GM12878 (cell line): ENCODE measurements around the gene MOV10L1. TPM values are rescaled to one million over a fixed set of nuclear protein-coding genes. Genes with fewer than 3 reads are reported as not detected.

Experiments
- ATAC-seq: fragments of 200-7000 bp; cut with Tn5 transposase; 3 replicates; pipeline ENCODE4 v1.9.1; 2020; ENCODE audit warnings: mild to moderate bottlenecking, moderate library complexity
- BruUV-seq: library from RNA; stranded (reverse); fragments of 400-500 nt; replicated peaks from 2 replicates; lab custom pipeline; 2021; lab: Mats Ljungman, UMichigan
- CTCF ChIA-PET: fragments of 300-600 bp; sonication (Branson Sonifier 250); formaldehyde crosslinking; extraction: SDS; loops from one replicate; lab custom pipeline; 2021; ENCODE audit warnings: inconsistent platforms; lab: Yijun Ruan, JAX
- POLR2A ChIA-PET: fragments of 350-600 bp; formaldehyde crosslinking; extraction: SDS; loops from one replicate; lab custom pipeline; 2021; ENCODE audit warnings: inconsistent platforms; lab: Charles Lee
- RAD21 ChIA-PET: fragments of 300-600 bp; sonication (Branson Sonifier 250); formaldehyde crosslinking; loops from one replicate; lab custom pipeline; 2023; ENCODE audit warnings: antibody characterized with exemption; ENCODE audit not compliant: unreplicated experiment; lab: Charles Lee
- SMC1A ChIA-PET: fragments of 300-600 bp; sonication (Branson Sonifier 250); formaldehyde crosslinking; loops from one replicate; lab custom pipeline; 2023; ENCODE audit not compliant: unreplicated experiment, uncharacterized antibody; lab: Charles Lee
- DNase-seq: peaks from one replicate; pipeline ENCODE4 v3.0.0-alpha.2; 2011; ENCODE audit warnings: low read depth, low spot score
- FAIRE-seq: peaks from 3 replicates; lab custom pipeline; 2011; peaks lifted over from hg19 to GRCh38; lab: Jason Lieb, UNC
- H2AFZ ChIP-seq: 2 replicates; pipeline ENCODE4 v1.6.0; 2011; ENCODE audit warnings: low read depth, low read length, control low read depth; ENCODE audit not compliant: control insufficient read depth
- H3K27ac ChIP-seq: 2 replicates; pipeline ENCODE4 v1.5.1; 2011; ENCODE audit warnings: control low read depth; ENCODE audit not compliant: control insufficient read depth, insufficient read depth
- H3K27me3 ChIP-seq, 2 experiments: replicated peaks in 1 of 2; 2 replicates each; pipeline versions ENCODE4 v1.6.0 to v1.6.1; 2011; ENCODE audit warnings: low read length in 1 of 2; ENCODE audit not compliant: control insufficient read depth in 2 of 2, insufficient read depth in 2 of 2
- H3K36me3 ChIP-seq, 2 experiments: 2 replicates each; pipeline ENCODE4 v1.5.1; 2011; ENCODE audit warnings: low read length in 1 of 2; ENCODE audit not compliant: control insufficient read depth in 2 of 2, insufficient read depth in 2 of 2
- H3K4me1 ChIP-seq: 2 replicates; pipeline ENCODE4 v1.6.1; 2011; ENCODE audit warnings: mild to moderate bottlenecking, low read length, moderate library complexity, mixed read lengths; ENCODE audit not compliant: control insufficient read depth, insufficient read depth
- H3K4me2 ChIP-seq: 2 replicates; pipeline ENCODE4 v1.6.0; 2011; ENCODE audit warnings: control low read depth; ENCODE audit not compliant: control insufficient read depth, insufficient read depth
- H3K4me3 ChIP-seq: fragments of 200-600 bp; sonication (generic); 2 replicates; pipeline ENCODE4 v1.5.1; 2016
- H3K79me2 ChIP-seq: 2 replicates; pipeline ENCODE4 v1.6.0; 2011; ENCODE audit warnings: low read length; ENCODE audit not compliant: control insufficient read depth, insufficient read depth
- H3K9ac ChIP-seq: 2 replicates; pipeline ENCODE4 v1.8.0; 2011; ENCODE audit warnings: low read length, control low read depth, mixed read lengths; ENCODE audit not compliant: control insufficient read depth, insufficient read depth
- H3K9me3 ChIP-seq: replicated peaks from 3 replicates; pipeline ENCODE4 v1.5.1; 2011; ENCODE audit warnings: mild to moderate bottlenecking, low read length; ENCODE audit not compliant: control insufficient read depth, insufficient read depth
- H4K20me1 ChIP-seq: 2 replicates; pipeline ENCODE4 v1.6.0; 2011; ENCODE audit not compliant: control insufficient read depth, insufficient read depth
- EGR1 ChIP-seq, 2 experiments: IDR thresholded peaks; 1 replicate in 1 of 2; 2 replicates in 1 of 2; pipeline ENCODE4 v1.6.1; 2011 to 2012; ENCODE audit warnings: low read depth in 2 of 2, low read length in 2 of 2, borderline replicate concordance in 1 of 2, mild to moderate bottlenecking in 1 of 2, moderate library complexity in 1 of 2
- MLLT1 ChIP-seq: fragments of 450-650 bp; IDR thresholded peaks from 2 replicates; pipeline ENCODE4 v1.6.1; 2016; ENCODE audit warnings: mild to moderate bottlenecking
- MXI1 ChIP-seq: fragments of 150-350 bp; IDR thresholded peaks from 2 replicates; pipeline ENCODE4 v1.6.1; 2011; ENCODE audit warnings: low read depth, mild to moderate bottlenecking, inconsistent platforms, low read length, improper control_type of control experiment
- NR2C2 ChIP-seq: IDR thresholded peaks from 2 replicates; pipeline ENCODE4 v1.6.1; 2011; ENCODE audit warnings: borderline replicate concordance, low read depth; ENCODE audit not compliant: control insufficient read depth, insufficient read length
- NRF1 ChIP-seq: conservative IDR thresholded peaks from 2 replicates; pipeline ENCODE4 v1.6.1; 2011; ENCODE audit warnings: mild to moderate bottlenecking, low read depth, low read length, improper control_type of control experiment
- SP1 ChIP-seq: IDR thresholded peaks from one replicate; pipeline ENCODE4 v1.6.1; 2011; ENCODE audit warnings: low read depth, low read length
- SUPT20H ChIP-seq: IDR thresholded peaks from 2 replicates; pipeline ENCODE4 v1.6.1; 2011; ENCODE audit warnings: low read depth, mild to moderate bottlenecking, low read length, moderate library complexity, borderline replicate concordance; ENCODE audit not compliant: control insufficient read depth
- TAF1 ChIP-seq: IDR thresholded peaks from 2 replicates; pipeline ENCODE4 v1.6.1; 2011; ENCODE audit warnings: mild to moderate bottlenecking, low read depth, low read length, borderline replicate concordance
- TCF3 ChIP-seq: IDR thresholded peaks from 2 replicates; pipeline ENCODE4 v1.6.1; 2012; ENCODE audit warnings: low read depth, mild to moderate bottlenecking, low read length, borderline replicate concordance; ENCODE audit not compliant: insufficient read depth
- ZBTB40 ChIP-seq: fragments of 450-650 bp; IDR thresholded peaks from 2 replicates; pipeline ENCODE4 v1.6.1; 2016; ENCODE audit warnings: mild to moderate bottlenecking, moderate library complexity, borderline replicate concordance
- ZNF592 ChIP-seq: fragments of 450-650 bp; IDR thresholded peaks from 2 replicates; pipeline ENCODE4 v1.6.1; 2017; ENCODE audit warnings: mild to moderate bottlenecking, moderate library complexity
- WGBS: methylation state at CpG from one replicate; pipeline ENCODE4 v1.1.6; 2016; ENCODE audit warnings: low lambda C conversion rate; ENCODE audit not compliant: insufficient replicate concordance, insufficient coverage; ENCODE audit errors: missing lambda C conversion rate; 5-methylcytosine and 5-hydroxymethylcytosine counted together
- in situ Hi-C: fragments of 300-500 bp; cut with MboI; formaldehyde crosslinking; loops from 9 replicates; pipeline ENCODE4 v1.14.3; 2018; ENCODE audit warnings: mixed read lengths
- intact Hi-C: fragments of 100-400 bp; cut with micrococcal nuclease; formaldehyde crosslinking; loops from one replicate; pipeline ENCODE4 v1.14.2; 2022; ENCODE audit not compliant: unreplicated experiment
- polyA plus RNA-seq, 11 experiments: library from polyadenylated mRNA; depleted of rRNA in 4 of 11; unstranded in 6 of 11; stranded (reverse) in 5 of 11; fragments of >200 nt; fragmentation: Nextera tagmentation in 4 of 11; fragmentation: Illumina TruSeq in 1 of 11; extraction: Ambion mirVana in 4 of 11; extraction: Trizol in 1 of 11; gene quantifications; 1 replicate in 1 of 11; 2 replicates in 10 of 11; pipeline versions ENCODE4 v1.2.1 to v1.2.3, GENCODE V29; 2011 to 2016; ENCODE audit warnings: inconsistent platforms in 2 of 11, missing spikeins in 2 of 11, low read depth in 1 of 11
- total RNA-seq, 4 experiments: library from RNA; depleted of rRNA in 3 of 4; stranded (reverse); fragments of >200 nt in 3 of 4; fragmentation: Illumina TruSeq in 1 of 4; extraction: Trizol in 1 of 4; gene quantifications; 2 replicates each; pipeline versions ENCODE4 v1.2.1 to v1.2.3, GENCODE V29; 2013 to 2021

Gene MOV10L1
- total and polyA plus RNA-seq, 10 of the 15 experiments (the other 5 are each of a cell fraction or from before 2014, with no cell fraction given) = 0.22 TPM; not detected in 9

GRCh38 chr22:50091092-50091768 lies 1.4 kb downstream of the MOV10L1 start (continued):
- TF ChIP-seq MXI1 (no peak), TAF1 (no peak), TCF3 (no peak), EGR1 (IDR thresholded peaks at IDR 0.05; ENCODE audit: borderline replicate concordance in 1 of 2, low read depth in 2 of 2, low read length in 2 of 2) (no peak)

- DNase-seq (no peak), ATAC-seq (no peak), FAIRE-seq (no peak)
- Histone ChIP-seq H3K9me3 (peaks cover 3% of the 10 kb centered on the region; the same call in 1 of the 3 replicates), H4K20me1 (no peaks in the 10 kb centered on the region), H3K79me2 (no peaks in the 10 kb centered on the region), H3K4me1 (no peaks in the 10 kb centered on the region), H3K27ac (no peak overlapping the region), H3K36me3 (no peaks in the 10 kb centered on the region), H3K4me3 (no peak overlapping the region), H3K27me3 (no peaks in the 10 kb centered on the region), H3K4me2 (no peak overlapping the region), H3K9ac (no peak overlapping the region), H2AFZ (no peak overlapping the region)
- POLR2A ChIA-PET = no interaction called here
- BruUV-seq = no TSS peak
- SMC1A ChIA-PET = no interaction called here
- in situ Hi-C loops = no loop called here
- intact Hi-C loops = no loop called here
- CTCF ChIA-PET = no interaction called here
- RAD21 ChIA-PET = no interaction called here
- WGBS = 44% methylated on average over 5 of the region's 5 CpGs
- TF ChIP-seq SP1 = no peak
- no peak for TF ChIP-seq TCF3
- no peak for TF ChIP-seq MXI1
- no peak for TF ChIP-seq MLLT1
- no peak for TF ChIP-seq NR2C2
- TF ChIP-seq ZNF592 = no peak
- no peak for TF ChIP-seq NRF1
- no peak for TF ChIP-seq ZBTB40
- no peak for TF ChIP-seq SUPT20H
Observed at GRCh38 chr22:50092342-50092741, 2.5 kb downstream of the MOV10L1 start.
